NCI-H345 treated with DMSO at 0.1 percent for 48 hours (cell line): ENCODE measurements around the gene EFHC1.
"Not testable (repeated sequence)": the region's sequence is repeated elsewhere in the genome, so short reads cannot be mapped to it uniquely, and the experiment has no call there.

Experiments
- DNase-seq: peaks from one replicate; lab custom pipeline; 2025; ENCODE audit not compliant: unreplicated experiment; lab: John Stamatoyannopoulos, UW

Gene EFHC1

GRCh38 chr6:52399511-52400312 is 20.4 kb upstream of the EFHC1 start:
- peak; percentile 22 for DNase-seq

DNA sequence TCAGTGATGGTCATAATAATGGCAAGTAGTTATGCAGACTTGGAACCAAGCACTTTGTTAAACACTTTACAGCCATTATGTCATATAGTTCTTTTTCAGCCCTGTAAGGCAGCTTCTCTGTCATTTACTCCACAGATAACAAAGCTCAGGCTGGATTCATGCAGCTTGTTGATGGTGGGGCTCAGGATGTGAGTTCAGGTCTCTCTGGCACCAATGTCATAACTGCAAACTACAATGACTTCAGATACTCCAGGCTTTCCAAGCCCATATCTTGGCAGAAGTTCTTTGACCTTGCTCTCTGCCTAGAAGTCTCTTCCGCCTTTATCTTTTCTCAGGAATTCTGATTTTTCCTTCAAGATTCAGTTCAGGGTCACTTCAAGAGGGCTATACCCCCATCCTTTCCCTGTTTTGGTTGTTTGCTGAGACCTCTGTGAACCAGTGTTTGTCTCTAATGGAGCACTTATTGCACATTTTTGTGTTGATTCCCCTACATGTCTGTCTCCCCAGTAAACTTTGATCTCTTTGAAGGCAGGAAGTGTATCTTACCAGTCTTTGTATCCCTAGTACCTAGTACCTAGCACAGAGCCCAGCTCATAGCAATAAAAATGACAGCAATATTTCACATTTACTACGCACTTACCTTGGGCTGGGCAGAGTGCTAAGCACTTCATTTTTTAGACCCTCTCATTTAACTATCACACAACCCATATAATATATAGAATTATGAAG is 19.7 kb upstream of the EFHC1 start:
- no peak for DNase-seq

DNA sequence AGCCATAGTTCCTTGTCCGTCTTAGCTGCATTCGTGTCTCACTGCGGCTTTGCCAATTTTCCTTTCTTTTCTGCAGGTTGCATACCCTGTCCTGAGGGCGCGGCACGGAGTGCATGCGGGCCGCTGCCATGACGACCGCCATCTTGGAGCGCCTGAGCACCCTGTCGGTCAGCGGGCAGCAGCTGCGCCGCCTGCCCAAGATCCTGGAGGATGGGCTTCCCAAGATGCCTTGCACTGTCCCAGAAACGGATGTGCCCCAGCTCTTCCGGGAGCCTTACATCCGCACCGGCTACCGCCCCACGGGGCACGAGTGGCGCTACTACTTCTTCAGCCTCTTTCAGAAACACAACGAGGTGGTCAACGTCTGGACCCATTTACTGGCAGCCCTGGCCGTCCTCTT is 17.1 kb upstream of the EFHC1 start:
- DNase-seq: no peak

- DNase-seq: no peak
Observed at GRCh38 chr6:52403627-52404026, 16.5 kb upstream of the EFHC1 start.

- no peak for DNase-seq
Observed at GRCh38 chr6:52405243-52405642, 14.9 kb upstream of the EFHC1 start.

DNA sequence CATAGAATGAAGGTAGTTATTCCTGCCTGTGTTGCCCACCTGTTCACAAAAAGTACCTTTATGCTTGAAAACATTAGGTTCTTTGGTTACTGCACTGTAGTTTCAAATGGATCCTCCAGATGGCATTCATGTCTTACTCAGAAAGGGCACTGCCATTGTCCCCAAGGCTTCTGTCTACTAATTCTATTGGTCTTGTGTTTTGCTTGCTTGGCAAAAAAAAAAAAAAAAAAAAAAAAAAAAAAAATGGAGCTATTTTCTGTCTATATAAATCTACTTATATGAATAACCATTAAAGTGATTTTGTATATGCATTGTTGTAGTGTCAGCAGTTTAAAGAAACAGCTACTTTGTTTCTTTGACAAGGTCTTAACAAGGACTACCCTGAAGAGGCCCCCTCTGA is 12.7 kb upstream of the EFHC1 start:
- DNase-seq: peak; percentile 12

DNA sequence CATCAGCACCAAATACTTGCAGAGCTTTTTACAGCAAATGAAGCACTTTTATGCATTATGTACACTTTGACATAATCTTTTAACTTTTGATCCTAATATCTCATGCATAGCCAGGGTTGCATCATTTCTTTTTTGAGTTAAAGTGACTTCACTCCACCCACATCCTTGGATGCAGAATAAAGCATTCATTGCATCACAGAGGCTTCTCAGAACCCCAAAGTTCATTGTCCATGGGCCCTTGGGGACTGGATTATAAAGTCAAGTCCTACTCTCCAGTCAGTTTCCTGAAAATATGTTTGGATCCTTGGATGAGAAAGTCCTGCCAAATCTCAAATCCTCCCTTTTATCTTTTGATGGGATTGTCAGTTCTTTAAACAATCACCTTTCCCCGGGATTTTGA is 10.6 kb upstream of the EFHC1 start:
- no peak for DNase-seq

DNA sequence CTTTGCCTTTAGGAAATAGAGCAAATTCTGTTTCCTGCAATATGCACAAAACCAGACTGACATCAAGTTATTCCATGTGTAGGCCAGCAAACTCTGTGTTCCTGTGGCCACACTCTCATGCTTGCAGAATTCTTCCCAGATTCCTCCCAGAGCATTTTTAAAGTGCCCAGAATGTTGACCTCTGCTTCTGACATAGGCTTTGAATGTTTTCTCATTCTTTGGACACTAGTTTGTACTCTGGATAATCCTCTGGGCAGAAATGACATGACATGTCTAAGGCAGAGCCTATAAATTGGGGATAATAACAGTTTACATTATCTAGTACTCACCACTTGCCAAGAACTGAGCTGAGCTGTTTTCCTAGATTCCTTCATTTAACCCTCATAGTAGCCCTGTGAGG is 9.2 kb upstream of the EFHC1 start:
- DNase-seq: no peak

GRCh38 chr6:52411911-52412310 is 8.2 kb upstream of the EFHC1 start:
- DNase-seq: no peak

- DNase-seq: no peak
Observed at GRCh38 chr6:52415333-52415732, 4.8 kb upstream of the EFHC1 start.

GRCh38 chr6:52415917-52416628 is 4.1 kb upstream of the EFHC1 start:
- no peak for DNase-seq

DNA sequence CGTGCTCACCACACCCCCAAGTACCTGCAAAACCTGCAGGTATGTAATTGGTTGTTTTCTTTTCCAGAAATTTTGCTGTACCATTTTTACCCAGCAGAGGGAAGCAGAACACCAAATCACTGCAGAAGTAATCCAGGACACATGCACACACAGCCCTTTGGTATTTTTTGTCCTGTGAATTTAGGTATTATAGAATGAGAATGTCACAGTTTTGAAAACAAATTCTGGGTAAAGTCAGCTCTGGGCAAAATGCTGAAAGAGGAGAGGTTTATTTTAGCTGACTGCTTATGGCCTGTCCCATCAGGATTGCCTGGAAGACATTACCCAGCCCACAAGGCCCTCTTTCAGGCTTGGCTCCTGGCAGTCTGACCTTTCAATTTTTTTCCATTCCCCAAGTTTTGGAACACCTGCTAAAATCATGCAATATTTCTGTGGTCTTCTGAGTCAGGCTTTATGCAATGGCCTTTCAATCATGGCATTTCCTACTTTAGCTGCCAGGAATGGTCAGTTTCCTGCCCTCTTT is 3.5 kb upstream of the EFHC1 start:
- peak; percentile 73 for DNase-seq

- no peak for DNase-seq
Observed at GRCh38 chr6:52417675-52418111, 2.4 kb upstream of the EFHC1 start.

GRCh38 chr6:52418606-52419005 is 1.5 kb upstream of the EFHC1 start:
- DNase-seq: no peak

GRCh38 chr6:52420668-52421358 is 671 bp downstream of the EFHC1 start:
- peak; percentile 47 for DNase-seq

- DNase-seq: no peak
Observed at GRCh38 chr6:52422156-52422555, 2.0 kb downstream of the EFHC1 start.

DNA sequence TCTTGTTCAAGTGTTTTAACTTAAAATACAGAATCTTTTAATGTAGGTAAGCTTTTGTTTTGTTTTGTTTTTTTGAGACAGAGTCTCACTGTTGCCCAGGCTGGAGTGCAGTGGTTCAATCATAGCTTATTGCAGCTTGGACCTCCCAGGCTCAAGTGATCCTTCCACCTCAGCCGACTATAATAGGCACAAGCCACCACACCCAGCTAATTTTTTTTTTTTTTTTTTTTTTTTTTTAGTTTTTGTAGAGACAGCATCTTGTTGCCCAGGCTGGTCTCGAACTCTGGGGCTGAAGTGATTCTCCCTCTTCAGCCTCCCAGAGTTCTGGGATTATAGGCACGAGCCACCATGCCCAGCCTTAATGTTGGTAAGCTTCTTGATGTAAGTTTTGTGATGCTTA is 3.3 kb downstream of the EFHC1 start:
- DNase-seq: no peak

DNA sequence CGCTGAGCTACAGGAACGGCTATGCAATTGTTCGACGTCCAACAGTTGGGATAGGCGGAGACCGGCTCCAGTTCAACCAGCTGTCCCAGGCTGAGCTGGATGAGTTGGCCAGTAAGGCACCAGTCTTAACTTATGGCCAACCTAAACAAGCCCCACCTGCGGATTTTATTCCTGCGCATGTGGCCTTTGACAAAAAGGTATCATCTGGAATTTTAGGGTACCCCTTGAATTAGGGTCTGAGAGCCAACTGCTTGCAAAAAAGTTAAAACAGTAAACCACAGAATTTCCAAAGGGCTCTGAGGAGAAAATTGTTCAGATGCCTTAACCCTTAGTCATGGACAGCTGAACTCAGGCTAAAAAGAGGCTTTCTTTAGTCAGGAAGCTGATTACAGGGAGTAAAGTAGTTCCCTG is 3.8 kb downstream of the EFHC1 start:
- no peak for DNase-seq

DNA sequence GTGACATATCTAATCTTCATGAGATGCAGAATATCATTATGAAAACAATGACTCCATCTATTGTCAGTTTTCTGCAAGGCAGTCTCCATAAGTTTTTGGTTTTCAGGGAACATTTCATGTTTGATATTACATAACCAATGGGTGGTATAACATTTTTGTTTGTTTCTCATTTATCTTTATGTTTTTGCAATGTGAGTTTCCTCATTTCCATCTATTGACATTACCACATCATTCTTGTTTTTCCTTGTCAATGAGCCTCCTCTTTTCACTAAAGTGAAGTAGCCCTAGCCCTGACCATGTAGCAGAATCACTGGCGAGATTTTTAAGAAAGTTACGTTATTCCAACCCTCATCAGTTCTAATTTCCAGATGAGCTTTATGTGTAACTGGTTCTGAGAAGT is 4.4 kb downstream of the EFHC1 start:
- DNase-seq: no peak

GRCh38 chr6:52426667-52427066 is 6.5 kb downstream of the EFHC1 start:
- DNase-seq: no peak

DNA sequence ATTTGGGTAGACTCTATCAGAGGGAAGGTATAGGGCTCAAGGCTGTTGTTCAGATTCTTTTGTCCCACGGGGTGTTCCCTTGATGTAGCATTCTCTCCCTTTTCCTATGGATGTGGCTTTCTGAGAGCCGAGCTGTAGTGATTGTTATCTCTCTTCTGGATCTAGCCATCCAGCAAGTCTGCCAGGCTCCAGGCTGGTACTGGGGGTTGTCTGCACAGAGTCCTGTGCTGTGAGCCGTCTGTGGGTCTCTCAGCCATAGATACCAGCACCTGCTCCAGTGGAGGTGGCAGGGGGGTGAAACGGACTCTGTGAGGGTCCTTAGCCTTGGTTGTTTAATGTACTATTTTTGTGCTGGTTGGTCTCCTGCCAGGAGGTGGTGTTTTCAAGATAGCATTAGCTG is 13.2 kb downstream of the EFHC1 start:
- DNase-seq: not testable (repeated sequence)
